ENCODE data around the gene SRBD1. TPM values are rescaled to one million over a fixed set of nuclear protein-coding genes. Genes with fewer than 3 reads are reported as not detected.

Gene SRBD1
- total RNA-seq, 1 experiment from 2014 or later: 5.8 TPM

DNA sequence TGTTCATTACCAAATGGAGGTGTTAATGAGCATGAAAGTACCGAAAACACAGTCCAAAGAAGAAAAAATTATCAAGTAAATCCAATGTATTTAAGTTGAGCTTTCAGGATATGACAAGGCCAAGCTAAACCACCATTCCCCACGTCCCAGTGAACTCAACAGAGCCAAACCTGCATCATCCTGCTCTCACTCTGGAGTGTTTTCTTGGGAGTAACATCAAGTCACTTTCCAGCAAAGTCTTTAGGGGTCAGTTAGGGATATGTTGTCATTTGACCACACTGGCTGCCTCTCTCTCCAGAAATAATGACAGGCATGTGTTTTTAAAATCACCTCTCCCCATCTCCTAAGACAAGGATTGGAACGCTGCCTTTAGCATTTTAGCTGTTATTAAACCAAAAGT is 140.5 kb downstream of the SRBD1 start:
- no peaks in the 10 kb centered on the region for H3K9me3 ChIP-seq
- DNase-seq: no peak
- no peak overlapping the region for H3K4me3 ChIP-seq
- no peaks in the 10 kb centered on the region for H3K27me3 ChIP-seq
- no peaks in the 10 kb centered on the region for H3K36me3 ChIP-seq

DNA sequence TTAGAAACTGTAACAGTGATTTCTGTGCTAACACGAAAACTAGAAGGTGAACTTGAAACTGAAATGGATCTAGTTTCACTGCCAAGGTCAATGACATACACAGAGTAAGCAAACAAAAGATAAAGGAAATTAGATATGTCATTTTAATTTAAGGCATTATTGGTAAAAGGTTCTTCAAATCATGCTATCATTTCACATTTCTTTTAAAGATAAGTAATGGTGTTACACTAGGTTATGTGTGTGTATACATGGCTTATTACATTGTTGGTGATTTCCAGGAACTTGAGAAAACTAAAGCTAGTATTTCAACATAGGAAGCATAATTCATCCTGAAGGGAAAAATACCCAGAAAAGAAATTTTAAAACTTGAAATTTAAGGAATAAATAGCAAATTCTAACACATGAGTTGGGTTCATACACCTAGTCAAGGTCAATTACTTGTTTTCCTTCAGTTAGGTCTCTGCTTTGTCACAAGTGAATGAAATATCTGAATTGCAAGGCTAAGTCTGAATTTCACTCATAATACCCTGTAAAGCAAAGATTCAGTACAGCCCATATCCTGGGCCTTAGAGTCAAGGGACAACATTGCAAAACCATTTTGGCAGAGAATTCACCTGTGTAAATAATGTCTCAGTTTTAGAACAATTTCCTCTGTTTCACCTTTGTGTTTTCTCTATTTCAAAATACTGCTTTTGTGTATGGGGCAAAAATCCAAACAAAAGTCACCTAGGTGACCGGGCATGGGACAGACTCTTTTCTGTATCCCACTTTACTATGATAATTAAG is 141.6 kb downstream of the SRBD1 start:
- H3K4me3 ChIP-seq: no peak overlapping the region
- H3K36me3 ChIP-seq: no peaks in the 10 kb centered on the region
- H3K9me3 ChIP-seq: no peaks in the 10 kb centered on the region
- no peaks in the 10 kb centered on the region for H3K27me3 ChIP-seq
- DNase-seq: no peak

DNA sequence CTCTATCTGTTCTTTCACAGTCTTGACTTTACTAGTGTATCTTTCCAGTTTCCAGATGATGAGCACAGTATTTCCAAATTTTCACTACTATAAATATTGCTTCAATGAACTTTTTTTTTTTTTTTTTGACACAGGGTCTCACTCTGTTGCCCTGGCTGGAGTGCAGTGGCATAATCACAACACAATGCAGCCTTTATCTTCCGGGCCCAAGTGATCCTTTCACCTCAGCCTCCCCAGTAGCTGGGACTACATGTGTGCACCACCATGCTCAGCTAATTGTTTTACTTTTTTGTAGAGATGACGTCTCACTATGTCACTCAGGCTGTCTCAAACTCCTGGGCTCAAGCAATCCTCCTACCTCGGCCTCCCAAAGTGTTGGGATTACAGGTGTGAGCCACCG is 142.8 kb downstream of the SRBD1 start:
- no peak for DNase-seq
- Histone ChIP-seq H3K36me3 (no peaks in the 10 kb centered on the region), H3K9me3 (no peaks in the 10 kb centered on the region), H3K4me3 (no peak overlapping the region), H3K27me3 (no peaks in the 10 kb centered on the region)

DNA sequence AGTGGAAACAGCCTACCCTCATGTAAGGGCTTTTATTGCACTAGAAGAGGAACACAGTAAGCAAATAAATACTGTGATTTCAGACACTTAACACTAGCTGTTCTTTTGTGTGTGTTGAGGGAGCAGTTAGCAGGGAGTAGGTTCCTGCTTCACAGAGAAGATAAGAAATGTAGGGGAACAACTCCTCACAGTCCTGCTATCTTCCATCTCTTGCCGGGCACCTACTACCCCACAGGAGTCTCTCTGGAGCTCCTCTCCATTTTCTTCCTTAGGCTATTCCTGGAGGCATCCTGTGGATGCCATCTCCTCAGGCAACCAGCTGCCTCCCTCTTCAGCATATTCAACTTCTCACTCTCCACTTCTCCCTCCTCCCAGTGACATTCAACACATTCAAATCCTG is 145.0 kb downstream of the SRBD1 start:
- Histone ChIP-seq H3K4me3 (no peak overlapping the region), H3K36me3 (no peaks in the 10 kb centered on the region), H3K27me3 (no peaks in the 10 kb centered on the region), H3K9me3 (no peaks in the 10 kb centered on the region)
- DNase-seq: no peak

DNA sequence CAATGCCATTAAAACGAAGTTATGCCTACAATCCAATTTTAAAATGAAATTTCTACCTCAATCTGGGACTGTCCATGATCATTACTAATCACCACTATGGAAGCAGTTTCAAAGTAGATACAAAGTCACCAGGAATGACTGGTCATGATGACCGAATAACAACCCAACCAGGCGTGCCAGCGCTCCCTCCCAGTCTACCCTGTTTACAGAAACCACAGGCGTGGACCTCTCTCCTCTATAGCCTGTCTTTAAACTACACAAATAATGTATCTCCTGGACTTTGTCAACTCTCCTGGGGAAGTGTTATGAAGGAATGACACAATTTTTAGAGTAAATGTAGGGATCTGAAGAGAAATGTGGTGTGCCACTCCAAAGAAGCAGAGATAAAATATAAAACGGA is 150.2 kb downstream of the SRBD1 start:
- H3K4me3 ChIP-seq: no peak overlapping the region
- DNase-seq: no peak
- no peaks in the 10 kb centered on the region for H3K9me3 ChIP-seq
- H3K27me3 ChIP-seq: no peaks in the 10 kb centered on the region
- no peaks in the 10 kb centered on the region for H3K36me3 ChIP-seq

DNA sequence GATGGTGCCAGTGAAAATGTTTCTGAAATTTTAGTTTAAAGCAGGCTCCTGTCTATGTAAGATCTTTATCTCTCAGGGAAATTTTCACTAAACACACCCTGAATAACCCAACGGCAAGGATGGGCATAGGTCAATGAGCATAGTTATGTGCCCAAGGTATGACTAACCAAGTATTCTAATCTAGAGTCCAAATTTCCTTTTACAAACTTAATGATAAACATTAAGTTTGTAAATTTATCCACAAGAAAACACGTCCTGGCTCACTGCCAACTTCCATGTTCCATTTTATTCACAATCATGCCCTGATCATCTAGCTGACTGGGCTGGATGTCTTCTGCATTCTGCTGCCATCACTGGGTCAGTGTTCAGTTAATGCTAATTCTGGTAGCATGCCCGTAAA is 151.2 kb downstream of the SRBD1 start:
- no peak for DNase-seq

DNA sequence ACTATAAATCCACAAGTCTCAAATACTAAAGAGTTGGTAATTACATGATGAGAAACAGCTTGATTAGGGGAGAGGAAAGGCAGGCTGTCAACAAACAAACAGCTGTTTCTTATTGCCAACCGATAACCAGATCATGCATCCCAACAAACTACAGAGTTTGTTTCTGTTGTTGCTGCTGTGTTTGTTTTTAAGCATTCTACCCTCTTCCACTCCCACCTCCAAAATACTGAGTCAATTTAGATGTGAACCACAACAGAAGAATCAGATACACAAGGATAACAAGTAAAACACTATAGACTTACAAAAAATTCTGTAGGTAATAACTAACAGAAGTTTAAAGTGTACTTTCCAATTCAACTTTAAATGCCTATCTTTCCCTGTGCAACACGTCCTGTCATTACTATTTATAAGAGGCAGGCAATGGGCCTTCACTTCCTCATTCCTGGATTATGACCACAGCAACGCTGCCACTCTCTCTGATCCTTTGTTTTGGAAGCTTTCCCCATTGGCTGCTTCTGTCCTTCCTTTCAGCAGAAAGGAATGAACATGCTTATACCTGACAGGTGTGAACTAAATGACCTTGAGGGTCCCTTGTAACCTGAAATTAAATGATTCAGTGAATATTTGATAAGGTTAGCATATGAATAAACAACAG is 152.0 kb downstream of the SRBD1 start:
- H3K4me3 ChIP-seq: no peak overlapping the region
- peak; percentile 59 for DNase-seq
- no peaks in the 10 kb centered on the region for H3K27me3 ChIP-seq
- no peaks in the 10 kb centered on the region for H3K9me3 ChIP-seq
- H3K36me3 ChIP-seq: no peaks in the 10 kb centered on the region

More for the DNA sequence above, 151.2 kb downstream of the SRBD1 start:
- no peaks in the 10 kb centered on the region for H3K9me3 ChIP-seq
- no peak overlapping the region for H3K4me3 ChIP-seq
- no peaks in the 10 kb centered on the region for H3K27me3 ChIP-seq
- H3K36me3 ChIP-seq: no peaks in the 10 kb centered on the region

DNA sequence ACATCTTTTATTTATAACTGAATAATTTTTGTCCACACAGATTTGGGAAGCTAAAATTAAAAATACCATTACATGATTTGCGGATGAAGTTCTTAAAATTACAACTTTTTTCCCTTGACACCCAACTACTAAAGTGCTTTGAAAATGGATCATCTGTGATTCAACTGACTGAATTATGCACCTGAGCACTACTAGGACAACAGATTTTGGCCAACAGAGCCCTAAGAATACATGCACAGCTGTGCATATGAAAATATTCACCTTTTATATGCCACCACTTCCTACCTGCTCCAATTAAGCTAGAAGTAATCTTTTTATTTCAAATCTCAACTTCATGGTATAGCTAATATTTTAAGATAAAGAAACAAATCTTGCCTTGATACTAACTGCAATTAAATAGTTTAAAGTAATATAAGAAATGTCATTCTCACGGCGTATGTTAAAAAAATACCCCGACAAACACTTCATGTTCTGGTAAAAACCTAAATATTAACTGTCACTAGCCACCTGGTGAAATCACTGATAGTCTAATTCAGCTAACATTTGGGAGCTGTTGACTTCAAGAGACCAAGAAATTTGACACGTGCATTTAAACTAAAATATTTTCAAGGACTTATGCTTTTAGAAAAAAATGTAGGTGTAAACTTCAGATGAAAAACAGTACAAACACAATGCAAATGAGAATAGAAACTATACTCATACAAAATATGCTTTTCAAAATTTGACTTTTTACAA is 153.7 kb downstream of the SRBD1 start:
- no peak for DNase-seq
- H3K9me3 ChIP-seq: peaks cover 6% of the 10 kb centered on the region
- H3K27me3 ChIP-seq: no peaks in the 10 kb centered on the region
- H3K36me3 ChIP-seq: peaks cover 4% of the 10 kb centered on the region; the same call in 1 of the 2 replicates
- H3K4me3 ChIP-seq: no peak overlapping the region

DNA sequence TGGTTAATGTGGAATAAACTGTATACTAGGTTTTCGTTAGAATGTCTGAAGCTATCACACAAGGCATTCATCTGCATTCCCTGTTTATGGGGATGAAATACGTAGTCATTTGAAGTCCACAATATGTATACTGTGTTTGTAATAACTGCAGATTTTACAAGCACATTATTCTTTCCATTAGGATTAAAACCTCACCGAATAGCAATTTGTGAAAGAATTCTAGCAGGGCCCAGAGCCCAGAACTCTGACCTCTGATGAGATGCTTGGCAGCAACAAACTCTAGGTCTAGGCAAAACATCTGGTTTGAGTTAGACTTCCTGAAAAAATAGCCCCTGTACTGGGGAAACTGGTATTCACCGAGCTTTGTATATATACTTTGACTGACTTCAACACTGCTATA is 158.2 kb downstream of the SRBD1 start:
- Histone ChIP-seq H3K27me3 (no peaks in the 10 kb centered on the region), H3K9me3 (peaks cover 6% of the 10 kb centered on the region), H3K4me3 (no peak overlapping the region), H3K36me3 (peaks cover 6% of the 10 kb centered on the region; the same call in 1 of the 2 replicates)
- peak; percentile 64 for DNase-seq

DNA sequence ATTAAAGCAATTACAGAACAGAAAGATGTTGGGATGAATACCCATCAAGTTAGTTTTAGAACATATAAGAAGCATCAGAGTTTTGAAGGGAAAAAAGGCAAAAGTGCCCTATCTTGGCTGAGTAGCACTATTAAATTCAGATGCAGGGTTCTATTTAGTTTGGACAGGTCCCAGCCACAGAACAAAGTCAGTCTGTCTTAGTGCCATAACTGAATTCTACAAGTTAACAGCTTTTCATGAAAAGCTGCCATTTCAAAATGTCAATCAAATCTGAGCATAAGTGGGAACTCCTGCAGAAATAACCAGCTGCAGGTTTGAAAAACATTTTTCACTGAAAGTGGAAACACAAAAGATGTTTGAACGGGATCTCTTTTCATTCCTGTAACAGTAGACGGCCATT is 160.4 kb downstream of the SRBD1 start:
- no peak for DNase-seq
- Histone ChIP-seq H3K4me3 (no peak overlapping the region), H3K36me3 (peaks cover 6% of the 10 kb centered on the region; the same call in 1 of the 2 replicates), H3K27me3 (no peaks in the 10 kb centered on the region), H3K9me3 (peaks cover 6% of the 10 kb centered on the region)

DNA sequence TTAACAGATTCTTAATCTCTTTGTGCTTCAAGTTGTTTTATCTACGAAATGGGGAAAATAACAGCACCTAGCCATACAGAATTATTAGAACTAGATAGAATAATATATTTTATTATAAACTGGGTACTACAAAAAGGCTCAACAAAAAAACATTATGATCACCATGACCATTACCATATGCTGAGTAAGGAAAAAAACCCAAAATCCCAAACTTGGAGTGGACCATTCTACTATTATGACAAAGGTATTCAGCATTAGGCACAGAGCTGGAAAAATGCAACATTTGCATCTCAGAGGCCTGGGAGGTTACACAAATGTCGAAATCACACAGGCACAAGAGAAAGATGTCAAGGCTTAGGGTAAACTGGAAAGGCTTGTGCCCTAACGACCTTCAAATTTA is 162.8 kb downstream of the SRBD1 start:
- Histone ChIP-seq H3K4me3 (no peak overlapping the region), H3K9me3 (no peaks in the 10 kb centered on the region; the same call in 1 of the 2 replicates), H3K27me3 (no peaks in the 10 kb centered on the region), H3K36me3 (peaks cover 2% of the 10 kb centered on the region; the same call in 1 of the 2 replicates)
- no peak for DNase-seq

DNA sequence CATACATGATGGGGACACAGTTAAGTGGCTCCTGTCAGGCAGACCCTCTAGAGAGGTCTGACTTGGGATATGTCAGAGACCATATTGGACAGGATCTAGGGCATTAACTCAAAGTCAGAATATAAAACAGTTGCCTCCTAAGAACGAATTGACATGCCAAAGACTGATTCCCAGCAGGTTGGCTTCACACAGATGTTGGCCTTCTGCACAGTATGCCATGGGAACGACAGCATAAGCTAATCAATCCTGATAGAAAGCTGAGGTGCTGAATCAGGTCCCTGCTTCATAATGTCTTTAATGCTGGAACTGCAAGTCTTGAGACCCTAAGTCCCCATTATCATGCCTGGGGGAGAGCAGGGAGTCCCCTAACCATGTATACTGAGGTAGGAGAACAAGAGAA is 165.1 kb downstream of the SRBD1 start:
- Histone ChIP-seq H3K36me3 (peaks cover 2% of the 10 kb centered on the region; the same call in 1 of the 2 replicates), H3K27me3 (no peaks in the 10 kb centered on the region), H3K4me3 (no peak overlapping the region), H3K9me3 (no peaks in the 10 kb centered on the region)
- DNase-seq: no peak

DNA sequence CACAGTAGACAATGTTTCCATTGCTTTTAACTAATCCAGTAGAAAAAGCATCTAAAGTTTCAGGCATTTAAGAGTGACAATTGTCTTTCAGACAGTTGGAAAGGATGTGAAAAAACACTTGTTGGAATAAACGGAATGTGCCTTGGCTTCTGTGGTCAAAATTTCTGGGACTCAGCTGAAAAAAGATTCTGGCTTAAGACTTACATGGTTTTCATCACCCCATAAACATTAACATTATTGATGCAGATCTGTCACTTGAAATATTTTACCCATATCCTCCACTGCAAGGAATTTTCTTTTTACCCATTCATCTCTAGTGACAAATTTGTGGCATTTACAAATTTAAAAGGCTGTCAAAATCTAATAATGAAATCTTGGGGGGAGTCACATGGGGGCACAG is 166.0 kb downstream of the SRBD1 start:
- DNase-seq: no peak

DNA sequence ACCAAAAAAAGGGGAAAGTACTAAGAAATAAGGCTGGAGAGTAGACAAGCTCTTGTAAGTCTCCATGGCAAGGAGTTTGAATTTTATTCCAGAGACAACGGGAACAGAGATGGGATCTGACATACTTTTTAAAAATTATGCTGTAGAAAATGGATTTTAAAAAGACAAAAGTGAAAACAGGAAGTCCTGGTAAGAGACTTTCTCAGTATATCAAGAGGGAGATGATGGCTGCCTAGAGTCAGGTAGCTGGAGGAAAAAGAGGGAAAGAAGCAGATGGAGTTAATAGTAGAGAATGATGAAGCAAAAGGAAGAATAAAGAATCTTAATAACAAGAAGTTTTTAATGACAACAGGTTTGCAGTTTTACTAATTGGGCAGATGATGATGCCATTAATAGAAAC is 168.1 kb downstream of the SRBD1 start:
- Histone ChIP-seq H3K4me3 (no peak overlapping the region), H3K36me3 (peaks cover 2% of the 10 kb centered on the region; the same call in 1 of the 2 replicates), H3K9me3 (no peaks in the 10 kb centered on the region), H3K27me3 (no peaks in the 10 kb centered on the region)
- no peak for DNase-seq

More for the DNA sequence above, 166.0 kb downstream of the SRBD1 start:
- Histone ChIP-seq H3K36me3 (peaks cover 2% of the 10 kb centered on the region; the same call in 1 of the 2 replicates), H3K4me3 (no peak overlapping the region), H3K27me3 (no peaks in the 10 kb centered on the region), H3K9me3 (no peaks in the 10 kb centered on the region)

DNA sequence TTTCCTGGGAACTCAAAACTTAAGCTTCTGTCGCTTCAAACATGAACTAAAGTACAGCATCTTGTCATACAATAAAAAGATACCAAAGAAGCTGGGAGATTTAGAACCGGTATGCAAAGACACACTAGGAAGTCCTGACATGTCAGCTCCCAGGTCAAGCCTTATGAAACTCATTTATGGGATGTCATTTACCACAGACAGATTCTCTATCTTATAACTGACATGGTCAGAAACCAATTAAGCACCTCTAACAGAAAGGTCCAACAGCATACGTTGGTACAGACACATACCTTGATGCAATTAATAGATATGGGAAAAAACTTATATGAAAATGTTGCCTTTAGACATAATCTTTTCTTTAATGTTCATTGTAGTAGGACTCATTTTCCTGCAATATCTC is 169.0 kb downstream of the SRBD1 start:
- no peak for DNase-seq
- Histone ChIP-seq H3K4me3 (no peak overlapping the region), H3K27me3 (no peaks in the 10 kb centered on the region), H3K9me3 (no peaks in the 10 kb centered on the region), H3K36me3 (peaks cover 2% of the 10 kb centered on the region; the same call in 1 of the 2 replicates)

DNA sequence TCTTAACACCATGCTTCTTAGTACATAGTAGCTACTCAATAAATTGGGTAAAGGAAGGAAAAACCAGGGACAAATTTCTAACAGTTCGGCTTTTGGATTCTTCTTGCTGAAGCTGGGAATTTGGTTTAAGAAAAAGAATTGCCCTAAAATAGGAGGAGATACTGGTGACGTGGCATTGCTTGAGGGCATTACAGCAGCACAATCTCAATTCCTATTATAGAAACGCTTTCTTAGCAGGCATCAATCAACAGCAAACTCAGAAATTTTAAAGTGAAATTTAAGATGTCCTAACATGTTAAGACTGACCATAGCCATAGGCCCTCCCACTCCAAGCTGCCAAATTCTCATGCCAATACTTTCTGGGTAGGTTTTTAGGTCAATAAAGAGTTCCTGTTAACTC is 169.5 kb downstream of the SRBD1 start:
- no peaks in the 10 kb centered on the region for H3K27me3 ChIP-seq
- H3K9me3 ChIP-seq: no peaks in the 10 kb centered on the region
- no peak for DNase-seq
- H3K4me3 ChIP-seq: no peak overlapping the region
- H3K36me3 ChIP-seq: peaks cover 2% of the 10 kb centered on the region; the same call in 1 of the 2 replicates
